Measurements from ENCODE around the gene YY1AP1.
A peak's percentile ranks its signal among the peaks of the same experiment; 100 is the strongest.
"Not testable (repeated sequence)": the region's sequence is repeated elsewhere in the genome, so short reads cannot be mapped to it uniquely, and the experiment has no call there.

Gene YY1AP1, protein sequence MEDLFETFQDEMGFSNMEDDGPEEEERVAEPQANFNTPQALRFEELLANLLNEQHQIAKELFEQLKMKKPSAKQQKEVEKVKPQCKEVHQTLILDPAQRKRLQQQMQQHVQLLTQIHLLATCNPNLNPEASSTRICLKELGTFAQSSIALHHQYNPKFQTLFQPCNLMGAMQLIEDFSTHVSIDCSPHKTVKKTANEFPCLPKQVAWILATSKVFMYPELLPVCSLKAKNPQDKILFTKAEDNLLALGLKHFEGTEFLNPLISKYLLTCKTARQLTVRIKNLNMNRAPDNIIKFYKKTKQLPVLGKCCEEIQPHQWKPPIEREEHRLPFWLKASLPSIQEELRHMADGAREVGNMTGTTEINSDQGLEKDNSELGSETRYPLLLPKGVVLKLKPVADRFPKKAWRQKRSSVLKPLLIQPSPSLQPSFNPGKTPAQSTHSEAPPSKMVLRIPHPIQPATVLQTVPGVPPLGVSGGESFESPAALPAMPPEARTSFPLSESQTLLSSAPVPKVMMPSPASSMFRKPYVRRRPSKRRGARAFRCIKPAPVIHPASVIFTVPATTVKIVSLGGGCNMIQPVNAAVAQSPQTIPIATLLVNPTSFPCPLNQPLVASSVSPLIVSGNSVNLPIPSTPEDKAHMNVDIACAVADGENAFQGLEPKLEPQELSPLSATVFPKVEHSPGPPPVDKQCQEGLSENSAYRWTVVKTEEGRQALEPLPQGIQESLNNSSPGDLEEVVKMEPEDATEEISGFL

DNA sequence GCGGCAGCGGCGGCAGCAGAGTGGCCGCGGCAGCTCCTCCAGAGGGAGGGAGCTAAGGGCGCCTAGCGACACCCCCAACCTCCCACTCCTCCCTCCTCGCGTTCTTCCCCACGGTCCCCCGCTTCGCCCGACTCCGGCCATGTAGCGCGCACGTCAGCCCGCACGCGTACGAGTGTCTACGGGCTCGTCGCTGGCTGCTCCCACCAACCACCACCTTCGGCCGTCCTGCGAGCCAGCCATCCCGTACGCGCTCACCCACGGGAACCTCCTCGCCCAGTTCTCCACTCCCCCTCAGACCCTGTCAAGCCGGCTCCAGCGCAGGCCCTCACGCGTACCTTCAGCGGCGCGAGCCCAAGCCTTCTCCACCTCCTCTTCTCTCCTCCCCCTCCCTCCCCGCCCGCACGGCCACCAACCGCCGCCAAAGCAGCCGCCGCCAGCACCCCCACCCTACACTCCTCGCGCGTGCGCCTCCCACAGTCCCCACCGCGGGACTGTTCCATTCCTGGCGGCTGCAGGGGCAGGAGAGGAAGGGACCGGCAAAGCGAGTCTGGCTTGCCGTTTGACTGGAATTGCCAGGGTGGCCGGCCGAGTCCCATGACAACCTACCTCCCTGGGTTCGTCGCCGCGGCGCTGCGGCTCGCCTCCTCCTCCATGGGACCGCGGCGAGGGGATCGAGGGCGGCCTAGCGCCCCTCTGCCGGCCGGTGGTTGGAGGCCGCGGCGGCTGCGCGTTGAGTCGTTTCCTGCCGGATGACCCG lies at the start of gene YY1AP1:
TSS of gene YY1AP1 (minus strand) at position 451 of the 757 bp plus-strand sequence. CDS start 8,338 bp downstream, outside the sequence.
- DNase-seq (ENCODE audit: low read depth in 2 of 2), result peak; percentile 91 to 92
- H3K4me3 ChIP-seq (replicated peaks in 1 of 2; ENCODE audit: low read depth in 2 of 2, low read length in 2 of 2), result peak within 1 kb of the TSS; percentile 96
- TF ChIP-seq, protein P1, sequence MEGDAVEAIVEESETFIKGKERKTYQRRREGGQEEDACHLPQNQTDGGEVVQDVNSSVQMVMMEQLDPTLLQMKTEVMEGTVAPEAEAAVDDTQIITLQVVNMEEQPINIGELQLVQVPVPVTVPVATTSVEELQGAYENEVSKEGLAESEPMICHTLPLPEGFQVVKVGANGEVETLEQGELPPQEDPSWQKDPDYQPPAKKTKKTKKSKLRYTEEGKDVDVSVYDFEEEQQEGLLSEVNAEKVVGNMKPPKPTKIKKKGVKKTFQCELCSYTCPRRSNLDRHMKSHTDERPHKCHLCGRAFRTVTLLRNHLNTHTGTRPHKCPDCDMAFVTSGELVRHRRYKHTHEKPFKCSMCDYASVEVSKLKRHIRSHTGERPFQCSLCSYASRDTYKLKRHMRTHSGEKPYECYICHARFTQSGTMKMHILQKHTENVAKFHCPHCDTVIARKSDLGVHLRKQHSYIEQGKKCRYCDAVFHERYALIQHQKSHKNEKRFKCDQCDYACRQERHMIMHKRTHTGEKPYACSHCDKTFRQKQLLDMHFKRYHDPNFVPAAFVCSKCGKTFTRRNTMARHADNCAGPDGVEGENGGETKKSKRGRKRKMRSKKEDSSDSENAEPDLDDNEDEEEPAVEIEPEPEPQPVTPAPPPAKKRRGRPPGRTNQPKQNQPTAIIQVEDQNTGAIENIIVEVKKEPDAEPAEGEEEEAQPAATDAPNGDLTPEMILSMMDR (IDR thresholded peaks at IDR 0.05; ENCODE audit: low read depth, low read length), result no peak

DNA sequence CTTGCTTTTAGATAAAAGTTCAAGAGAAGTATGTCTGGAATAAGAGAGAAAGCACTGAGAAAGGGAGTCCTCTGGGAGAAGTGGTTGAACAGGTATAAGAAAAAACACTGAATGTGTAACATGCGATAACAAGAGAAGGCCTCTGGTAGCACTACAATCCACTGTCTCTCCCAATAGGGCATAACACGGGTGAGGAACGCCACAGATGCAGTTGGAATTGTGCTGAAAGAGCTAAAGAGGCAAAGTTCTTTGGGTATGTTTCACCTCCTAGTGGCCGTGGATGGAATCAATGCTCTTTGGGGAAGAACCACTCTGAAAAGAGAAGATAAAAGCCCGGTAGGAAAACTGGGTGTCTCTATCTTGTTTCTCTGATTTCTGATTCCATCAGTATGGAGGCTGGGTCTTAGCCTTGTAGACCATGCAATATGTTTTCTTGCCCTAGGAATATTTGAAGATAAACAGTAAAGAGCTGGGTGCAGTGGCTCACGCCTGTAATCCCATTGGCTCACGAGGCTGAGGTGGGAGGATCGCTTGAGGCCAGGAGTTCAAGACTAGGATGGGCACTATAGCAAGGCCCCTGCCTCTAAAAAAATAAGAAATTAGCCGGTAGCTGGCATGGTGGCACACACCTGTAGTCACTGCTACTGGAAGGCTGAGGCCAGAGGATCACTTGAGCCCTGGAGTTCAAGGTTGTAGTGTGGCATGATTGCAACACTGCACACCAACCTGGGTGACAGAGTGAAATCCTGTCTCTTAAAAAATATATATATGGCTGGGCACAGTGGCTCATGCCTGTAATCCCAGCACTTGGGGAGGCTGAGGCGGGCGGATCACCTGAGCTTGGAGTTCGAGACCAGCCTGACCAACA lies 40.7 kb upstream of the YY1AP1 start:
- TF ChIP-seq, protein P1 (IDR thresholded peaks at IDR 0.05; ENCODE audit: low read depth, low read length), result peak; percentile 79
- no peak overlapping the region for H3K4me3 ChIP-seq (replicated peaks in 1 of 2; ENCODE audit: low read depth in 2 of 2, low read length in 2 of 2)
- DNase-seq (ENCODE audit: low read depth in 2 of 2), result peak; percentile 78 to 81

DNA sequence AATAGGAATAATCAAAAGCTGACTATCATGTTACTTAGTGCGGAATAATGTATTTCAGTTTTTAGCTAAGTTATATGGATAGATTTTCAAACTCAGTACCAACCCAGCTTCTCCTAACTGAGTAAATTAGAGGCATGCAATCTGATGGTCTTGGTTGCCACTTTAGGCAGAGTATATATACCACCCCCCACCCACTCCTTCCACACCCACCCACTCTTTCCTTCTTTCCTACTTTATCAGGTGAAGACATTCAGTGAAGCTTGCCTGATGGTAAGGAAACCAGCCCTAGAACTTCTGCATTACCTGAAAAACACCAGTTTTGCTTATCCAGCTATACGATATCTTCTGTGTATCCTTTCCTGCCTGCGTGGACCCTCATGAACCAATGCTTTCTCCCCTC lies 36.6 kb upstream of the YY1AP1 start:
- no peak for DNase-seq (ENCODE audit: low read depth in 2 of 2)
- H3K4me3 ChIP-seq (replicated peaks in 1 of 2; ENCODE audit: low read depth in 2 of 2, low read length in 2 of 2), result no peak overlapping the region
- TF ChIP-seq, protein P1 (IDR thresholded peaks at IDR 0.05; ENCODE audit: low read depth, low read length), result no peak

DNA sequence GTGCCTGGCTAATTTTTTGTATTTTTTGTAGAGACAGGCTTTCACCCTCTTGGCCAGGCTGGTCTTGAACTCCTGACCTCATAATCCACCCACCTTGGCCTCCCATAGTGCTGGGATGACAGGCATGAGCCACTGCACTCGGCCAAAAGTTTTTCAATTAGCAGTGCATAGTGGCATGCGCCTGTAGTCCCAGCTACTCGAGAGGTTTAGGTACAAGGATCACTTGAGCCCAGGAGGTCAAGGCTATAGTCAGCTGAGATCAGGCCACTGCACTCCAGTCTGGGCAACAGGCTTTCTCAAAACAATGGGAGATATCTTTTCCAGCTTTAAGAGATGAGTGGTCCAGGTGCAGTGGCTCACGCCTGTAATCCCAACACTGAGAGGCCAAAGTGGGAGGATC lies 31.1 kb upstream of the YY1AP1 start:
- no peak for DNase-seq (ENCODE audit: low read depth in 2 of 2)
- no peak overlapping the region for H3K4me3 ChIP-seq (replicated peaks in 1 of 2; ENCODE audit: low read depth in 2 of 2, low read length in 2 of 2)
- TF ChIP-seq, protein P1 (IDR thresholded peaks at IDR 0.05; ENCODE audit: low read depth, low read length), result no peak

DNA sequence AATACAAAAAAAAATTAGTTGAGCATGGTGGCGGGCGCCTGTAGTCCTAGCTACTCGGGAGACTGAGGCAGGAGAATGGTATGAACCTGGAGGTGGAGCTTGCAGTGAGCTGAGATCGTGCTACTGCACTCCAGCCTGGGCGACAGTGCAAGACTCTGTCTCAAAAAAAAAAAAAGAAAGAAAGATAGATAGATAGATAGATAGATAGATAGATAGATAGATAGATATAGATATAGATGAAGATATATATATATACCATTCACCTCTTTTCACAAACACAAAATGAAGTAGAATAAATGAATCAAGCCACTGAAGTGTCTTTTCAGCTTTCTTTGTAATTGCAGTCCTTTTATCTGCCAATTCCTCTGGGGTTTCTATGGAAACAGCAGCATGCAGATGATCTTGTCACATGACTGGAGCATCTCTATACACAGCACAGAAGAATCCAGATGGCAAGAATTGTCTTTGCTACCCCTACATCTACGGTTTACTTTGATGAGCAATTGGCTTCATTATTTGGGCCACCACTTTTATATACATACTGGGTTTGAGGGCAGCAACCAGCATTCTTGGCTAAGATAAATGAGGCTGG lies 30.0 kb upstream of the YY1AP1 start:
- DNase-seq (ENCODE audit: low read depth in 2 of 2); H3K4me3 ChIP-seq (replicated peaks in 1 of 2; ENCODE audit: low read depth in 2 of 2, low read length in 2 of 2): not testable (repeated sequence)

DNA sequence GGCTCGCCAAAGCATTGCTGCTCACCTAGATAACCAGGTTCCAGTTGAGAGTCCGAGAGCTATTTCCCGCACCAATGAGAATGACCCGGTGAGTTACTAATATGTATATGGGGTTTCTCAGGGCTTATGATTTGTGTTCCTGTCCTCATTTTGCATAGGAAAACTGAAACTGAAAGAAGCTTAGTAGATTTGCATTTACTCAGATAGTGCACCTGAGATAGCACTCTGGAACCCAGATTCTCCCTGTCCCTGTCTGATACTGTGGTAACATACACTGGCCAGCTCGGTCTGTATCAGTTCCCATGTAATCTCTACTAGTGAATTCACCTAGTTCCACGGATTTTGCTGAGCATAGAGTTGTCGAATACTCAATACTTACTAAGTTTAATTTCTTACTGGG lies 28.5 kb upstream of the YY1AP1 start:
- H3K4me3 ChIP-seq (replicated peaks in 1 of 2; ENCODE audit: low read depth in 2 of 2, low read length in 2 of 2), result no peak overlapping the region
- no peak for DNase-seq (ENCODE audit: low read depth in 2 of 2)
- TF ChIP-seq, protein P1 (IDR thresholded peaks at IDR 0.05; ENCODE audit: low read depth, low read length), result no peak

Data from cardiac fibroblast (primary cell).